Muscle of arm (tissue), 14 donors: ENCODE measurements around the gene MAPK12. TPM values are rescaled to one million over a fixed set of nuclear protein-coding genes. Genes with fewer than 3 reads are reported as not detected.

Experiments
- DNase-seq: peaks from one replicate; pipeline ENCODE4 v3.0.0-alpha.2; 2013
- long read RNA-seq, 11 donors: transcript quantifications; one replicate each; lab custom pipeline, GENCODE V29; 2026
- polyA plus RNA-seq, 12 donors: library from polyadenylated mRNA; unstranded; fragments of 120-200 nt; gene quantifications; one replicate each; pipeline ENCODE4 v1.2.1, GENCODE V29; 2013; ENCODE audit not compliant: insufficient read length in 12 of 12

The MAPK12 gene
- 100 to 1,000 TPM in 1 of 12 donors, 10 to 100 TPM in 10, 1 to 10 TPM in 1; 9.0 to 156 (median 18.0) TPM for polyA plus RNA-seq
- long read RNA-seq, donor 1, partial matches to known transcripts: 0 of 3 reads
- long read RNA-seq, donor 1, other reads (novel, unspliced or antisense): 0 of 3 reads
- long read RNA-seq, donor 2, partial matches to known transcripts: 0 of 4 reads
- long read RNA-seq, donor 2, other reads (novel, unspliced or antisense): 0 of 4 reads
- long read RNA-seq, donor 3, partial matches to known transcripts: 0 of 2 reads
- long read RNA-seq, donor 3, other reads (novel, unspliced or antisense): 0 of 2 reads
- long read RNA-seq, donor 4, partial matches to known transcripts: 5 of 6 reads
- long read RNA-seq, donor 4, other reads (novel, unspliced or antisense): 0 of 6 reads
- long read RNA-seq, donor 5, transcript MAPK12-201 (12 exons, 1,918 nt): major isoform, 13 of 16 reads
- long read RNA-seq, donor 5, partial matches to known transcripts: 0 of 16 reads
- long read RNA-seq, donor 5, other reads (novel, unspliced or antisense): 0 of 16 reads
- long read RNA-seq, donor 6, partial matches to known transcripts: 0 of 1 reads
- long read RNA-seq, donor 6, other reads (novel, unspliced or antisense): 0 of 1 reads
- long read RNA-seq, donor 7, partial matches to known transcripts: 0 of 1 reads
- long read RNA-seq, donor 7, other reads (novel, unspliced or antisense): 0 of 1 reads
- long read RNA-seq, donor 8, transcript MAPK12-201 (12 exons, 1,918 nt): major isoform, 10 of 32 reads
- long read RNA-seq, donor 8, partial matches to known transcripts: 22 of 32 reads
- long read RNA-seq, donor 8, other reads (novel, unspliced or antisense): 0 of 32 reads
- long read RNA-seq, donor 9: 0 reads
- long read RNA-seq, donor 10, partial matches to known transcripts: 17 of 21 reads
- long read RNA-seq, donor 10, other reads (novel, unspliced or antisense): 0 of 21 reads
- long read RNA-seq, donor 11, partial matches to known transcripts: 0 of 1 reads
- long read RNA-seq, donor 11, other reads (novel, unspliced or antisense): 0 of 1 reads

DNA sequence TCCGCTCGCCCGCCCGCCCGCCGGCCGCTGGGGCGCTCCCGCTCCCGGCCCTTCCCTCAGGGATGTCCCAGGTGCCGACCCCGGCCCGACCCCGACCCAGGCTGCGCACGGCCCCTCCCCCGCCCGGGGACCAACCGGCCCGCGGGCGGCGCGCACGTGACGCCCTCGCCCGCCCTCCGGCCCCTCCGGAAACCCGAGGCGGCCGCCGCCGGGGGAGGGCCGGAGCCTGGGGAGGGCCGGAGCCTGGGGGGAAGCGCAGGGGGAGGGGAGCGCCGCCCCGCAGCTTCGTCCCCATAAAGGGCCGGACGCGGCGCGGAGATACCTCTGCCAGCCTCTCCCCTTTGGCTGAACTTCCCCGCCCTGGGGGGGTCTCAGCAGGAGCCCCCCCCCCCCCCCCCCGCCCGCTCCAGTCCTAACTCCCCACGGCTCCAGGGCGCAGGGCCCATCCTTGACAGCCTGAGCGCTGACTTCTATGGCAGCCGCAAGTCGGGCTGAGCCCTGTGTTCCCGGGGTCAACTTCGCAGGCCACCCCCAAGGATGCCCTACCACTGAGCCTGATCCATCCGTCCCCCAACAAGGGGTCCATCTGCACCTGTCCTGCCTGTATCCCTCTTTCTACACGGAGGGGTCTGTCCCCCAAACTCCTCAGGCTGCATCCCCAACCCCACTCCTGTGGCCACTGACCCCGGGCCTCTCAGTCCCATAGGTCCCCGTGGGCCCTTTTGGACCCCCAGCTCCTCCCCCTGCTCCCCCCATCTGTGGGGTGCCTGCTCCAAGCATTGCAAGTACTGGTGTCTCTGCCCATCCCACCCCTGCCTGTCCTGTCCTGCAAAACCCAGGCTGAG lies at the start of gene MAPK12:
Gene MAPK12, minus strand, starts transcription at position 69 of the 845 bp plus-strand sequence. CDS start 174 bp downstream, outside the sequence.
- no peak for DNase-seq

DNA sequence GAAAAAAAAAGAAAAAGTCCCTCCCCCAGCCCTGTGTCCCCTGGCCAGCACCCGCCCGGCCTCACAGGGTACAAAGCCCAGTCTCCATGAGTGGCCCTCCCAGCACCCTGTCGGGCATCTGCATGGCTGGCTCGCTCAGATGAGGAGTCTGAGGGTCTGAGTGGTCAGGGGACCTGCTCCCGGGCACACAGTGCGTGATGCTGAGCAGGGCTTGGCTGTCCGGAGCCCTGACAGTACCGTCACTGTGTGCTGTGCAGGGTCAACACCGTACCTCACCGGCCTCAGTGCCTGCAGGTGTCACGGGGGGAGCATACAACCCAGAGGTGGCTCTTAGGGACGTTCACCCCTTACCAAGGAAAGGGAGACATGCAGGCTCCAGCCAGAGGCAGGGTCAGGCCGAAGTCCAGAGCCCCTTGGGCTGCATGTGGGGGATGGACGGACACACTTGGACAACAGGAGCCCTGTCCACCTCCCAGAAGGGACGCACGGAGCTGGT lies 49.5 kb upstream of the MAPK12 start:
- DNase-seq: no peak

DNA sequence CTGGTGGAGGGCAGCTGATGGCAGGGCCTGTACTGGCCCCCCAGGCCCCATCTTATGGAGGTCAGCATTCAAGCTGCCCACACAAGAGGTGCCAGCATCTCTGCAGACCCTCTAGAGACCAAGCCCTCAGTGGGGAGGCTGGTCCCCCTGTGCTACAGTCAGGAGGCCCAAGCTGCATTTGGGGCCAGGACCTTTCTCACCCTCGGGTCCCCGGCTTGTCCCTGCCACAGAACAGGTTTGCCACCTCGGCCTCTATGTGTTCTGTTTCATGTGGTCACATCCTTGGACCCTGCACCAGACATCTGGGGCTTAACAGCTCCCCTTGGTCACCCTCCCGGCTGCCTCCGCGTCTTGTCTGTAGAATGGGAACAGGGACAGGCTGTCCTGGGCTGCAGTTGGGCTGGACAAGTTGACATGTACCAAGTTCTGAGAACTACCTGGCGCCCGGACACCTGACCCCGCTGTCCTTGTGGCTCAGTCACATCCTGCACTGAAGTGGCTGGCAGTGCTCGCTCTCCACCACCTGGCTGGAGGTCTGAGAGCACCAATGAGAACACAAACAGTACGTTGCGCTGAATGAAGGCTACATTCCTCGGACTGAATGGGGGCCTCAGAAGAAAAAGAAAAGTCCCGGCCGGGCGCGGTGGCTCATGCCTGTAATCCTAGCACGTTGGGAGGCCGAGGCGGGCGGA lies 48.7 kb upstream of the MAPK12 start:
- no peak for DNase-seq

DNA sequence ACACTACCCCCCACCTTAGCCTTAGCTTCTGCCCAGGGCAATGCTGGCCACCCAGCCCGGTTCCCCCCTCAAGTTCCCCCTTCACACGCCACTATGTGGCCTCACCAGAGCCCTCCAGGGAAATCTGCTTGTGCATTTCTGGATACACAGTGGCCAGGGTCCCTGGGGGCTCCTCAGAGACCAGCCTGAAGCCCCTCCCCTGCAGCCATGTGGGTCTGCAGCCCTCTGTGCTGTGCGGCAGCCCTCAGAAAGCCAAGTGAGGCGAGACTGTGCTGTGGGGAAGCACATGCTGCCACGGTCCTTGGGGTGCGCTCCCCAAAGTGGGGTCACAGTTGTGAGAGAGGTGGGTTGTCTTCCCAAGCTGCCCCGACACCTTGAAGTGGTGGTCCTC lies 48.1 kb upstream of the MAPK12 start:
- DNase-seq: no peak

DNA sequence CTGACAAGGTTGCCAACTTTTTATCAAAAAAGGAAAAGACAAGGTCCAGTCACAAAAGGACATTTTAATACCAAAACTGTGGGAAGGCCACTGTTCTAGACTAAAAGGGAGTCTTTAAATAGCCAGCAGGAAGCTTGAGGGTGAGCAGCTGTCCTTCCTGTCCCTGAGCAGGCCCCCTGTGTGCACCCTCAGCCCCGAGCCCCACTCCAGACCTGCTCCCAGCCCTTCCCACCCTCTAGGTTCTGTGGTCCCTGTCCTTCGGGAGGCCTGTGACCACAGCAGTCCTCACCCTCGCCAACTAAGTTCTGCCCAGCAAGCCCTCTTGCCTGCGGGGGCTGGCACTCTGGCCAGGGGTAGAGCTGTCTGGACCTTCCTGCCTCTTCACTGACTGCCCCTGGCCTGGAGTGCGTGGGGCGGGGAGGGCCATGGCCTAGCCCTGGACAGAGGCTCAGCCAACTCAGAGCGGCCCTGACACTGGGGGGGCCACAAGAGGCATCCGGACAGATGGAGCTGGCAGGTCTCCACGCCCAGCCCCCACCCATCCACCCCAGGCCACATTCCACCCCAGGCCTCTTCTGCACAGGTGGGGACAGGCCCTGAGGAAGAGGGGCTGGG lies 47.6 kb upstream of the MAPK12 start:
- DNase-seq: no peak

DNA sequence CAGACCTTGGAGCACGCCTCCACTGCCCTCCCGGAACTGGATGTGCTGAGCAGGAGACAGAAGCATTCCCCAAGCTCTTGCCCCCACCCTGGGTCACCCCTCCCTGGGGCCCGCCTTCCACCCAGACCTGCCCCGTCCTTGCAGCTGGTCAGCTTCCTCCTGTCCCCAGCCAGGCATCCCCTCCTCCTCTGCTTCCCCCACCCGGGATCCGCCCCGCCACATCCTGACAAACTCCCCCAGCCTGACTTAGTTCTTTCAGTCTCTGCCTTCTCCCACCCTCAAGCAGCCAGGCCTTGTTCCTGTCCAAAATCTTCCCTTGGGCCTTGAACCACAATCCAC lies 47.1 kb upstream of the MAPK12 start:
- DNase-seq: no peak

DNA sequence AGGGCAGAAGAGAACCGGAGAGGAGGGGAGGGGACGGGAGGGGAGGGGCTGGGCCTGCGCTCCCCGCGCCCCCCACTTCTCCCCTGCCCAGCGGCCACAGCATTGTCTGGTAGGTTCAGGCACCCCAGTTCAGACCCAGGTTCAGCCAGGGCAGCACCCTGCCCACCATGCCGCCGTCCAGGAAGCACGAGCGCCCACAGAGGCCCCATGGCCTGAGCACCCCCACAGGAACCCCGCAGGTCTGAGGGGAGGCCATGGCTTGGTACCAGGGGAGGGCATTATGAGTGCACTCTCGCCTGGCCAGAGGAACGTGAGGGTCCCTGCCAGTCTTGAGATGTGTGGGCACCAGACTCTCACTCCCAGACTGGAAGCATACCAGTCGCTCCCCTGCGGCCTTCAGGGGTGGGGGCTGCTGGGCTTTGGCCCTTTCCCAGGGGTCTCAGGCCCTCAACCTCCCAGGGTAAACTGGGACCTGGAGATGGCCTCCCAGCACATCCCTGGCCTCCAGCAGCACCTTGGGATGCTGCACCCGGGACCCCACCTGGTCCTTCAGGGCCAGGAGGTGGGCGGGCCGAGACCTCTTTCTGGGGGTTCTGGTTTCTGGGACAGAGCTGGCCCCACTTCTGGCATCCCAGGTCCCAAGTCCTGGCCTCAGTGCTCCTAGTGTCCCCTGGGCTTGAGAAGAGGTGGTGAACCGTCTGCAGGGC lies 46.6 kb upstream of the MAPK12 start:
- DNase-seq: no peak

DNA sequence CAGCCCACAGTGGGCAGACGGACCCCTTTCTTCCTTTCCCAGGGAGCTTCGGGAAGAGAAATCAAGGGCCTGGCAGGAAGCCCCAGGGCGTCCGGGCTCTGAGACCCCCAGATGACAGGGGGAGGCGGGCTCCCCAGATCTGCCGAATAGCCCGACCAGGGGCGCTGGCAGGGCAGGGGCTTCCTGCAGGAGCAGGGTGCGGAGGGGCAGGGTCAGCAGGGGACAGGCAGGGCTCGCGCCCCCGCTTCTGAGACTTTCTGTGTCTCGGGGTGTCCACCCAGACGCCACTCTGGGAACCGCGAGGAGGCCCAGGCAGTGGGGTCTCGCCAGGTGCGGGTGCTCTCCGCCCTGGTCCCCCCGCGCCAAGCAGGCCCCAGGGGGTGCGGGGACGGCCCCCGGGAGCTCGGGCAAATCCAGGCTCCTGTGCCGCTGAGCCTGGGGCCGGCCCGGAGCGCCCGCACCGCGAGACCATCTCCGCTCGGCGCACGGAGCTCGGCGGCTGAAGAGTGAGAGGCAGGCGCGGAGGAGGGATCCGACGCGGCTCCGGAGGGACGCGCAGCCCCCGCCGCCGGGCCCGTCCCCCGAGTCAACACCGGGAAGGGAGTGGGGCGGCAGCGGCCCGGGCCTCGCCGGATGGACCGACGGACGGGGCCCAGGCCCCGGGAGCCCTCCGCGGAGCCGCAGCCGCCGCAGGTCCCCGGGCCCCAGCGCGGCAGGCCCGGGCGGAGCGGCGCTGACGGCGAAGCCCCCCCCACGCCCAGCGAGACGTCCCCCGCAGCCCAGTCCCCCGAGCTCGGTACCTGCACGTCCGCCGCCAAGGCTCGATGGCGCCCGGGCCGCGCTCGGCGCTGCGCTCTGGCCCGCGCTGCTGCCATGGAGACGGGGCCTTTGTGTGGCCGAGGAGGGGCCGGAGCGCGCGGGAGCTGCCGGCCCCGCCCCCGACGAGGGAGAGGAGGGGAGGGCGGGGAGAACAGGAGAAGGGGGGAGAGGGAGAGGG lies 45.6 kb upstream of the MAPK12 start, which contains the start of gene PLXNB2:
Gene PLXNB2, minus strand, starts transcription at position 894 of the 997 bp plus-strand sequence. CDS start 17,062 bp downstream, outside the sequence.
- peak; percentile 84 for DNase-seq

DNA sequence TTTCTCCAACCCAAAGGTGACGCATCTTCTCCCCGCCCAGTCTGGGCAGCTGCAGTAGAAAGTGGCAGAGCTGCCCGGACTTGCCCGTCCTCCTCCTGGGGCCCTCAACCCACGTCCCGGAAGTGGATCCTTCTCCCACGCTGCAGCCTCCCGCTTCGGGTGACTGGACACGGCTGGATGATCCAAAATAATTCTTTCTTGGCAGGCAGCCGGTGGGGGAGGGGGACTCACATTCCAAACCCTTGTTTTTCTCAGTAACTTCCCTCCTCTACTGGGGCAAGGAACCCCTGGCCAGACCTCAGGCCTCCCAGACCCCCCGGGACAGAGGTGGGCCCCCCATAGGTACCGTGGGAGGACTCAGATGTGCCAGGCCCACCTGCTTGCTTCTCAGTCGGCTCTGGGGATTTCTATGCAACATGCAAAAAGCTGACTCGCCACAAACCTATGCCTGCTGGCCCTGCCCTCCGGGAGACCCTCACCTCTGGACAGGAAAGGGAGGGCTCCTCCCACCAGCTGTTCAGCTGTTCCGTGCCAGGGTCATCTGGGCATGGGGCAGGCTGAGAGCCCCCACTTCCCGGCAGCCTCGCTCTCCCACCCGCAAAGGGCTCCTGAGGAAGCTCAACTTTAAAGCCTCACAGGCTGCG lies 44.6 kb upstream of the MAPK12 start:
- peak; percentile 75 for DNase-seq

DNA sequence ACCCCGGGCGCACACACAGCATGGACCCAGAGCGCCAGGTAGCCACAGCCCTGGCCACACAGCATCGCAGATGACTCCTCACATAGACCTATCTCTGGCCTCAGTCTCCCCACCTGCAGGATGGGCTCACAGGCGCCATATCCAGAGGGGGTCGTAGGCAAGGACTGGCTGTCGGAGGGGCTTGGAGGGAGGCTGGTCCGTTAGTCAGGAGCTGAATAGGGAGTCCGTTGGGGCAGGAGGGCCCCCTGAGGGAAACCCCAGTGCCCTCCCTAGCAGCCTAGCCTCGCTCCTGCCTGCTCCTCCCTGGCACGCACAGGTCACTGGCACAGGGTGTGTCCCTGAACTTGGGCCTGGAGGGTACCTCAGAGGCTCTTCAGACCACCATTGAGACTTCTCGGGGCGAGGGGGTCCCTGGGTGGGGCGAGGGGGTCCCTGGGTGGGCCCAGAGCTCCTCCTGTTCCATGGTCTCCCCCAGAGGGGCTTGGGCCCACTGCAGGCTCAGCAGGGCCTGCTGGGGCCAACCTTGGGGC lies 44.0 kb upstream of the MAPK12 start:
- DNase-seq: no peak

DNA sequence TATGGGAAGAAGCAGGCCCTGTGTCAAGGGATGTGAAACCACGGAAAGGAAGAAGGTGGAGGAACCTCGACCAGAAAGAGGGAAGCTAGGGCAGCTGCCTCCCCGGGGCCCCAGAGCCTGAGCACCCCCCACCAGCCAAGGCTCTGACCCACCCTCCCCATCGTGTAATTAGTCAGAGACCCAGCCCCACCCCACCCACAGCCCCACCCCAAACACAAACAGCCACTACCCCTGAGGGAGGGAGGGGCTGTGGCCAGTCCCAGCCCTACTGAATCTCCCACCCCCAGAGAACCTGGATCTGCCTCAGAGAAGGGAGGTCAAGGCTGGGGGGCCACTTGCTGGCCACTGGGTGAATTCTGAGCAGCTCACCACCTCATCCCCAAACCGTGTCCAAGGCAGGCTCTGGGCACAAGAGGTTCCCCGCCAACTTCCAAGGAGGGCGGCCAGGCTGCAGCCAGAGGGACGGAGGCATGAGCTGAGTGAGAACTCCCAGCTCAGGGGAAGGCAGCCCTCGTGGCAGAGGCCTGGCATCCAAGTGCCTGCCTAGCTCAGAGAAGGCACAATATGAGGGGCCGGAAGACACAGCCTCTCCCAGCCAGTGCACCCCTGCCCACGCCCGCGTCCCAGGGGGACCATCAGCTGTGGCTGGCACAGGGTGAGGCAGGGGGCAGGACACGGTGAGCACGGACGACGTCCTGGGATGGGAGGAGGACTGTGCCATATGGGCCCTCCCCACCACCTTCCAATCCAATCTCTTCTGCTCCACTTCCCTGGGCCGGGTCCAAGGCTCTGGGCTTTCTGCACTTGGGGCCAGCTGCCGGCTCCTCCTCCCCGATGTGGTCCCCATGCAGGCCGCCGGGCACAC lies 43.3 kb upstream of the MAPK12 start:
- DNase-seq: no peak

DNA sequence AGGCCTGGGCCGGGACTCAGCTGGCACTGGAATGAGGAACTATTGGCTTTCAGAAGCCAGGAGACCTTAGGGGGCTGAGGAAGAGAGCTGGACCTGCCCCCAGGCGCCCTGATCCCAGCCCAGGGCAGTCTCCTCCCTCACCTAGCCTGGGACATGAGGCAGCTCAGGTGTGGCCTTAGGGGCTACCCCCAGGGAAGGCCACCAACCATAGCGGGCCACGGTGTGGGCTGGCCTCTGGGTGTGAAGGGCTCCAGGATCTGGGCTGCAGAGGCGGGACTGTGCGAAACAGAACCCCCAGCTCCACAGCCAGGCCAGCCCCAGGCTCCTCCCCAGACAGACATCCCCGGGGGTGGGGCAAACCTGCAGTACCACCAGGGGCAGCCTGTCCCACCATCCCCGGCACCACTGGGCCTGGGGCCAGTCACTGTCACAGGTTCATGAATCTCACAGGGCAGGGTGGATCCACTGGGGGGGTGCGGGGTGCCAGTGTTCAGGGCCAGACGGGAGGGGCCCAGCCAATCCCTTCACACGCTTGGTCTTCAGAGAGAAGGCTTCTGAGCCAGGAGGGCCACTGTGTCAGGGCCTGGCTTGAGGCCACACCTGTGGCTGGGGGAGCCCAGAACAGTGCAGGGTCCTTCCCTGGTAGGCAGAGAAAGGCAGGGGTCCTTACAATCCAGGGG lies 42.5 kb upstream of the MAPK12 start:
- DNase-seq: no peak

DNA sequence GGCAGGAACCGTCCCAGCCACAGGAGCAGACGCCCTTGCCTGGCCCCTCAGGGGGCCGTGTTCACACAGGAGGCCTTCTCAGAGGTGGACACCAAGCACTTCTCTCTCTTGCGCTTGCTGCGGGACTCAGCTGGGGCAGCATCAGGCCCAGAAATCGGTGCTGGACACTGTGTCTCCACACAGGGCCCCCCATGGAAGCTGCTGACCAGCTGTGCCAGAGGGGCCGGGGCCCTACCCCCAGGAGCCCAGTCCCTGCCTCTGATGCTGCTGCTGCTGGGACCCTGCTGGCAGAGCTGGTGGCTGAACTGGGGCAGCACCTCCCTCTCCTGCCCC lies 42.0 kb upstream of the MAPK12 start:
- no peak for DNase-seq

DNA sequence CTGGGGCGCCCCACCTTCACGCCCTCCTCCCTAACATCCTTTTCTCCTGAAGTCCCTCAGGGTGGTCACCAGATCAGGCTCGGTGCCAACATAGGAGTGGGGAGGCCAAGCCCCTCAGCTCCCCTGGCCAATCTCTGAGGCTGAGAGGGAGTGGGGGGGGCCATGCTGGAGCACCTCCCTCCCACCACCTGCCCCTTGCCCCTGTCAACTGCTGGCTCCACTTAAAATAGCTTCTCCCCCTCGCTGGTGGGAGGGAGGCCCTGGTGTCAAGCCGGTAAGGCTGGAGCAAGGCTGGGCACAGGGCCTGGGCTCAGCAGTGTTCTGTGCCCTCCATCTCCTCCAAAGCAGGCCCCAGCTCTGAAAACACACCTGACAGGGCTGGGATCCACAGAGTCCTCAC lies 41.1 kb upstream of the MAPK12 start:
- no peak for DNase-seq

DNA sequence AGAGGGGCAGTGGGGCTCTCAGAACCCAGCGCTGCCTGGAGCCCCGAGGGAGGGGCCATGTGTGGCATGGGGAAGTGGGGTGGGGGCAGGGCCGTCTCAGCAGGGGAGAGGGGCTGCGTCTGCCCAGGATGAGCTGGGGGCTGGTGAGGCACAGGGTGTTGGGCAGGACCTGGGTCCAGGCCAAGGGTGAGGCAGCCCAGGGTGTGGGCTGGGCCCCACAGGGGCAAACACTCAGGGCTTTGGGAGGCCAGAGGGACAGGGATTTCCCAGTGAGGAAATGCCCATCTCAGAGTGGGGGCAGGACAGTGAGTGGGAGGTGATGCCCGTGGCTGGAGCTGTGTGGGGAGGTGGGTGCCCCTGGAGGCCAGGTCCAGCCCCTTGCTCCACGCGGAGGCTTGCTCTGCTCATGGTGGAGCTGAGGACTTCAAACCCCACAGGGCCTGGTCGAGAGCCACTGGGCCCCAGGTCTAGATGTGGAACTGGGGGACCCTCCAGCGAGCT lies 40.6 kb upstream of the MAPK12 start:
- no peak for DNase-seq

DNA sequence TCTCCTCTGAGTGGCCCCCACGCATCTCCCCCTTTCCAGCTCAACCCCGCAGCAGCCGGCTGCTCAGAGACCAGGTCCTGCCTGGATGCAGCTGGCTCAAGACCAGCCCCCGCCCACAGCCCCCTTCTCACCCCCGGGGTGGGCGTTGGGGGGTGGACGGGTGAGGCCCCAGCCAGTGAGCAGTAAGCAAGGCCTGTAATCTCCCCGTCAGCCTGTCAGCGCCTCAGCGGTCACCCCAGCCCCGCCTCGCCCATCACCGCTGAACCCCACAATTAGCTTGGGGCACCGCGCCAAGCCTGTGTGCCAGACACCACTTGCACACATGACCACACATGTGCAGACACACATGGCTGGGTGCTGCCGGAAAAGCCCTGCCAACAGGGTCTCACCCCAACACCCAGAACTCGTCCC lies 40.1 kb upstream of the MAPK12 start:
- no peak for DNase-seq
